K562 (cell line): ENCODE results near the gene OR4D2. TPM values are rescaled to one million over a fixed set of nuclear protein-coding genes. Genes with fewer than 3 reads are reported as not detected.

Source experiments
- ESRRA ChIP-seq: fragments of 450-650 bp; IDR thresholded peaks from 2 replicates; pipeline ENCODE4 v1.6.1; 2014; ENCODE audit warnings: low read depth, mild to moderate bottlenecking, moderate library complexity, borderline replicate concordance
- GATA2 ChIP-seq: sonication (generic); formaldehyde crosslinking; IDR thresholded peaks from 2 replicates; pipeline ENCODE4 v1.4.0; 2020; ENCODE audit warnings: mild to moderate bottlenecking, missing genetic modification reagents
- HNRNPK ChIP-seq: fragments of 200-400 bp; formaldehyde crosslinking; IDR thresholded peaks from one replicate; pipeline ENCODE4 v1.6.1; 2018; ENCODE audit warnings: mild to moderate bottlenecking, low read depth, low read length; ENCODE audit not compliant: poor library complexity, severe bottlenecking
- KAT7 ChIP-seq: sonication (generic); formaldehyde crosslinking; IDR thresholded peaks from 2 replicates; pipeline ENCODE4 v1.8.0; 2022; ENCODE audit warnings: missing genetic modification reagents, mild to moderate bottlenecking, borderline replicate concordance
- KDM2B ChIP-seq: fragments of 250-450 bp; sonication (Bioruptor Pico); IDR thresholded peaks from 2 replicates; pipeline ENCODE4 v1.8.0; 2021; ENCODE audit warnings: mild to moderate bottlenecking, moderate library complexity
- MAFK ChIP-seq: IDR thresholded peaks from 2 replicates; pipeline ENCODE4 v1.6.1; 2011; ENCODE audit warnings: low read length, improper control_type of control experiment
- POLR2G ChIP-seq: fragments of 200-400 bp; formaldehyde crosslinking; IDR thresholded peaks from 2 replicates; pipeline ENCODE4 v1.6.1; 2017; ENCODE audit warnings: low read depth, mild to moderate bottlenecking, antibody characterized with exemption, low read length, moderate library complexity
- SMAD4 ChIP-seq: fragments of 250-450 bp; sonication (Bioruptor Pico); conservative IDR thresholded peaks from 2 replicates; pipeline ENCODE4 v1.8.0; 2021; ENCODE audit warnings: inconsistent platforms, mild to moderate bottlenecking, moderate library complexity
- SMARCC2 ChIP-seq: fragments of 450-650 bp; IDR thresholded peaks from 2 replicates; pipeline ENCODE4 v1.6.1; 2017; ENCODE audit warnings: antibody characterized with exemption, moderate library complexity, mild to moderate bottlenecking, low read depth
- SMARCE1 ChIP-seq: fragments of 450-650 bp; IDR thresholded peaks from 2 replicates; pipeline ENCODE4 v1.7.1; 2016; ENCODE audit warnings: mild to moderate bottlenecking
- ZBTB17 ChIP-seq: fragments of 450-650 bp; formaldehyde crosslinking; IDR thresholded peaks from 2 replicates; pipeline ENCODE4 v1.4.0; 2020; ENCODE audit warnings: mild to moderate bottlenecking
- ZEB2 ChIP-seq: fragments of 450-650 bp; IDR thresholded peaks from 2 replicates; pipeline ENCODE4 v1.6.1; 2016
- ZNF175 ChIP-seq: fragments of 200-800 bp; sonication (Bioruptor generic); IDR thresholded peaks from 2 replicates; pipeline ENCODE4 v1.6.1; 2016; ENCODE audit warnings: low read depth, mild to moderate bottlenecking, missing genetic modification characterization, missing compliant biosample characterization
- ZNF41 ChIP-seq: fragments of 250-450 bp; sonication (Bioruptor Pico); conservative IDR thresholded peaks from 2 replicates; pipeline ENCODE4 v1.4.0; 2020; ENCODE audit warnings: mild to moderate bottlenecking
- ZZZ3 ChIP-seq: fragments of 450-650 bp; IDR thresholded peaks from 2 replicates; pipeline ENCODE4 v1.6.1; 2016; ENCODE audit warnings: antibody characterized with exemption, mild to moderate bottlenecking, moderate library complexity
- polyA plus RNA-seq, 8 experiments: library from polyadenylated mRNA; depleted of rRNA in 4 of 8; stranded (reverse) in 5 of 8; unstranded in 3 of 8; fragments of >200 nt; fragmentation: Nextera tagmentation in 2 of 8; fragmentation: Illumina TruSeq in 1 of 8; extraction: Ambion mirVana in 2 of 8; extraction: Trizol in 1 of 8; gene quantifications; 2 replicates each; pipeline versions ENCODE4 v1.2.1 to v1.2.3, GENCODE V29; 2011 to 2014; ENCODE audit warnings: inconsistent platforms in 1 of 8, missing spikeins in 1 of 8
- total RNA-seq, 7 experiments: library from RNA; depleted of rRNA in 6 of 7; stranded (reverse); fragments of >200 nt in 6 of 7; fragmentation: Illumina TruSeq in 2 of 7; extraction: Trizol in 2 of 7; gene quantifications; 2 replicates each; pipeline versions ENCODE4 v1.2.1 to v1.2.3, GENCODE V29; 2011 to 2021; ENCODE audit warnings: low replicate concordance in 1 of 7
- TF ChIP-seq, protein P1 (sequence below): fragments of 450-650 bp; IDR thresholded peaks from 2 replicates; pipeline ENCODE4 v1.6.1; 2016; ENCODE audit warnings: mild to moderate bottlenecking, moderate library complexity
- TF ChIP-seq, protein P2 (sequence below): conservative IDR thresholded peaks from 2 replicates; pipeline ENCODE4 v1.6.1; 2011; ENCODE audit warnings: low read depth, mild to moderate bottlenecking, low read length; ENCODE audit not compliant: control insufficient read depth

Gene OR4D2
- total and polyA plus RNA-seq, 9 of the 15 experiments (the other 6 are each of a cell fraction or from before 2014, with no cell fraction given), result not detected

DNA sequence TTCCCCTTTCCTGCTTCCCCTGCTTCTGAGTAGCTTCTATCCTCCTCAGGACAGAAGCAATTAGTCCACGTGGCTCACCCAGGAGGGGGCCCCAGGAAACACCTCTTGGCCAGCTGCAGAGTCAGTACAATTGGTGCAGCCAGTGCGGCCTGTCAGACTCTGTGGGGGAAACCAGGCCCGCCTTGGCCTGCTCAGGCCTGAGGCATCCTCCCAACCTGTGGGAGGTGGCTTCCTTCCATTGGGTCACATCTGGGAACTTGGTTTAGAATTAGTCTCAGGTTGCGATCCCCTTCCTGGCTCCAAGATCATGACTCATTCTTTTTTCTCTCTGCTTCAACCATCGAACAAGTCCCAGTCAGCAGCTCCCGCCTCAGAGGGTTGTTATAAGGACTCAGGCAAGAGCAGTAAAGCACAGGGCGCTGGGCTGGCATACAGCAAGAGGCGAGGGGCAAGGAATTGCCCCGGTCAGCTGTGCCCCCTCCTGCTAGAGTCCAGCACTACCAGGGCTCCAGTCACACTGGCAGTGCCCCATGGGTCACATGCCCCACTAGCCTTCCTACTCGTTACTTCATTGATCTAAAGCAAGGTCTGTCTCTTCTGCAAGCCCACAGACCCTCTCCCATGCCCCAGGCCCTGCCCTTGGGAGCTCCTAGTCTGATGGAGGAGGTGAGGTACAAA is 17.7 kb downstream of the OR4D2 start (continued):
- TF ChIP-seq, protein P1, sequence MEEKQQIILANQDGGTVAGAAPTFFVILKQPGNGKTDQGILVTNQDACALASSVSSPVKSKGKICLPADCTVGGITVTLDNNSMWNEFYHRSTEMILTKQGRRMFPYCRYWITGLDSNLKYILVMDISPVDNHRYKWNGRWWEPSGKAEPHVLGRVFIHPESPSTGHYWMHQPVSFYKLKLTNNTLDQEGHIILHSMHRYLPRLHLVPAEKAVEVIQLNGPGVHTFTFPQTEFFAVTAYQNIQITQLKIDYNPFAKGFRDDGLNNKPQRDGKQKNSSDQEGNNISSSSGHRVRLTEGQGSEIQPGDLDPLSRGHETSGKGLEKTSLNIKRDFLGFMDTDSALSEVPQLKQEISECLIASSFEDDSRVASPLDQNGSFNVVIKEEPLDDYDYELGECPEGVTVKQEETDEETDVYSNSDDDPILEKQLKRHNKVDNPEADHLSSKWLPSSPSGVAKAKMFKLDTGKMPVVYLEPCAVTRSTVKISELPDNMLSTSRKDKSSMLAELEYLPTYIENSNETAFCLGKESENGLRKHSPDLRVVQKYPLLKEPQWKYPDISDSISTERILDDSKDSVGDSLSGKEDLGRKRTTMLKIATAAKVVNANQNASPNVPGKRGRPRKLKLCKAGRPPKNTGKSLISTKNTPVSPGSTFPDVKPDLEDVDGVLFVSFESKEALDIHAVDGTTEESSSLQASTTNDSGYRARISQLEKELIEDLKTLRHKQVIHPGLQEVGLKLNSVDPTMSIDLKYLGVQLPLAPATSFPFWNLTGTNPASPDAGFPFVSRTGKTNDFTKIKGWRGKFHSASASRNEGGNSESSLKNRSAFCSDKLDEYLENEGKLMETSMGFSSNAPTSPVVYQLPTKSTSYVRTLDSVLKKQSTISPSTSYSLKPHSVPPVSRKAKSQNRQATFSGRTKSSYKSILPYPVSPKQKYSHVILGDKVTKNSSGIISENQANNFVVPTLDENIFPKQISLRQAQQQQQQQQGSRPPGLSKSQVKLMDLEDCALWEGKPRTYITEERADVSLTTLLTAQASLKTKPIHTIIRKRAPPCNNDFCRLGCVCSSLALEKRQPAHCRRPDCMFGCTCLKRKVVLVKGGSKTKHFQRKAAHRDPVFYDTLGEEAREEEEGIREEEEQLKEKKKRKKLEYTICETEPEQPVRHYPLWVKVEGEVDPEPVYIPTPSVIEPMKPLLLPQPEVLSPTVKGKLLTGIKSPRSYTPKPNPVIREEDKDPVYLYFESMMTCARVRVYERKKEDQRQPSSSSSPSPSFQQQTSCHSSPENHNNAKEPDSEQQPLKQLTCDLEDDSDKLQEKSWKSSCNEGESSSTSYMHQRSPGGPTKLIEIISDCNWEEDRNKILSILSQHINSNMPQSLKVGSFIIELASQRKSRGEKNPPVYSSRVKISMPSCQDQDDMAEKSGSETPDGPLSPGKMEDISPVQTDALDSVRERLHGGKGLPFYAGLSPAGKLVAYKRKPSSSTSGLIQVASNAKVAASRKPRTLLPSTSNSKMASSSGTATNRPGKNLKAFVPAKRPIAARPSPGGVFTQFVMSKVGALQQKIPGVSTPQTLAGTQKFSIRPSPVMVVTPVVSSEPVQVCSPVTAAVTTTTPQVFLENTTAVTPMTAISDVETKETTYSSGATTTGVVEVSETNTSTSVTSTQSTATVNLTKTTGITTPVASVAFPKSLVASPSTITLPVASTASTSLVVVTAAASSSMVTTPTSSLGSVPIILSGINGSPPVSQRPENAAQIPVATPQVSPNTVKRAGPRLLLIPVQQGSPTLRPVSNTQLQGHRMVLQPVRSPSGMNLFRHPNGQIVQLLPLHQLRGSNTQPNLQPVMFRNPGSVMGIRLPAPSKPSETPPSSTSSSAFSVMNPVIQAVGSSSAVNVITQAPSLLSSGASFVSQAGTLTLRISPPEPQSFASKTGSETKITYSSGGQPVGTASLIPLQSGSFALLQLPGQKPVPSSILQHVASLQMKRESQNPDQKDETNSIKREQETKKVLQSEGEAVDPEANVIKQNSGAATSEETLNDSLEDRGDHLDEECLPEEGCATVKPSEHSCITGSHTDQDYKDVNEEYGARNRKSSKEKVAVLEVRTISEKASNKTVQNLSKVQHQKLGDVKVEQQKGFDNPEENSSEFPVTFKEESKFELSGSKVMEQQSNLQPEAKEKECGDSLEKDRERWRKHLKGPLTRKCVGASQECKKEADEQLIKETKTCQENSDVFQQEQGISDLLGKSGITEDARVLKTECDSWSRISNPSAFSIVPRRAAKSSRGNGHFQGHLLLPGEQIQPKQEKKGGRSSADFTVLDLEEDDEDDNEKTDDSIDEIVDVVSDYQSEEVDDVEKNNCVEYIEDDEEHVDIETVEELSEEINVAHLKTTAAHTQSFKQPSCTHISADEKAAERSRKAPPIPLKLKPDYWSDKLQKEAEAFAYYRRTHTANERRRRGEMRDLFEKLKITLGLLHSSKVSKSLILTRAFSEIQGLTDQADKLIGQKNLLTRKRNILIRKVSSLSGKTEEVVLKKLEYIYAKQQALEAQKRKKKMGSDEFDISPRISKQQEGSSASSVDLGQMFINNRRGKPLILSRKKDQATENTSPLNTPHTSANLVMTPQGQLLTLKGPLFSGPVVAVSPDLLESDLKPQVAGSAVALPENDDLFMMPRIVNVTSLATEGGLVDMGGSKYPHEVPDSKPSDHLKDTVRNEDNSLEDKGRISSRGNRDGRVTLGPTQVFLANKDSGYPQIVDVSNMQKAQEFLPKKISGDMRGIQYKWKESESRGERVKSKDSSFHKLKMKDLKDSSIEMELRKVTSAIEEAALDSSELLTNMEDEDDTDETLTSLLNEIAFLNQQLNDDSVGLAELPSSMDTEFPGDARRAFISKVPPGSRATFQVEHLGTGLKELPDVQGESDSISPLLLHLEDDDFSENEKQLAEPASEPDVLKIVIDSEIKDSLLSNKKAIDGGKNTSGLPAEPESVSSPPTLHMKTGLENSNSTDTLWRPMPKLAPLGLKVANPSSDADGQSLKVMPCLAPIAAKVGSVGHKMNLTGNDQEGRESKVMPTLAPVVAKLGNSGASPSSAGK, result peak; percentile 64
- TF ChIP-seq ZBTB17 (CRISPR knock-in tag) (no peak), HNRNPK (no peak), ZEB2 (0 out of 2 replicates have a peak, but pooled peaks have one; percentile 33), GATA2 (CRISPR knock-in tag) (no peak), POLR2G (no peak), SMARCE1 (peak; percentile 27; the same call in 1 of the 2 replicates), KAT7 (CRISPR knock-in tag) (no peak), ZNF175 (CRISPR knock-in tag) (no peak), KDM2B (no peak), ESRRA (no peak), ZZZ3 (no peak), MAFK (peak; percentile 30; the same call in 1 of the 2 replicates), SMARCC2 (no peak), ZNF41 (CRISPR knock-in tag) (no peak), SMAD4 (no peak)
- TF ChIP-seq, protein P2, sequence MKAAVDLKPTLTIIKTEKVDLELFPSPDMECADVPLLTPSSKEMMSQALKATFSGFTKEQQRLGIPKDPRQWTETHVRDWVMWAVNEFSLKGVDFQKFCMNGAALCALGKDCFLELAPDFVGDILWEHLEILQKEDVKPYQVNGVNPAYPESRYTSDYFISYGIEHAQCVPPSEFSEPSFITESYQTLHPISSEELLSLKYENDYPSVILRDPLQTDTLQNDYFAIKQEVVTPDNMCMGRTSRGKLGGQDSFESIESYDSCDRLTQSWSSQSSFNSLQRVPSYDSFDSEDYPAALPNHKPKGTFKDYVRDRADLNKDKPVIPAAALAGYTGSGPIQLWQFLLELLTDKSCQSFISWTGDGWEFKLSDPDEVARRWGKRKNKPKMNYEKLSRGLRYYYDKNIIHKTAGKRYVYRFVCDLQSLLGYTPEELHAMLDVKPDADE, result no peak
